D721Med (cell line): ENCODE data around the gene CR2.

Source experiments
- DNase-seq: peaks from one replicate; pipeline ENCODE4 v3.0.0; 2011; ENCODE audit warnings: low spot score; ENCODE audit not compliant: insufficient read length
- FAIRE-seq: peaks from 2 replicates; lab custom pipeline; 2011; peaks lifted over from hg19 to GRCh38; lab: Jason Lieb, UNC
- TF ChIP-seq, protein P1 (sequence below): IDR thresholded peaks from 2 replicates; pipeline ENCODE4 v1.5.1; 2012; ENCODE audit warnings: mild to moderate bottlenecking, control low read depth; ENCODE audit not compliant: insufficient read depth; ENCODE audit errors: missing control alignments

Gene CR2

DNA sequence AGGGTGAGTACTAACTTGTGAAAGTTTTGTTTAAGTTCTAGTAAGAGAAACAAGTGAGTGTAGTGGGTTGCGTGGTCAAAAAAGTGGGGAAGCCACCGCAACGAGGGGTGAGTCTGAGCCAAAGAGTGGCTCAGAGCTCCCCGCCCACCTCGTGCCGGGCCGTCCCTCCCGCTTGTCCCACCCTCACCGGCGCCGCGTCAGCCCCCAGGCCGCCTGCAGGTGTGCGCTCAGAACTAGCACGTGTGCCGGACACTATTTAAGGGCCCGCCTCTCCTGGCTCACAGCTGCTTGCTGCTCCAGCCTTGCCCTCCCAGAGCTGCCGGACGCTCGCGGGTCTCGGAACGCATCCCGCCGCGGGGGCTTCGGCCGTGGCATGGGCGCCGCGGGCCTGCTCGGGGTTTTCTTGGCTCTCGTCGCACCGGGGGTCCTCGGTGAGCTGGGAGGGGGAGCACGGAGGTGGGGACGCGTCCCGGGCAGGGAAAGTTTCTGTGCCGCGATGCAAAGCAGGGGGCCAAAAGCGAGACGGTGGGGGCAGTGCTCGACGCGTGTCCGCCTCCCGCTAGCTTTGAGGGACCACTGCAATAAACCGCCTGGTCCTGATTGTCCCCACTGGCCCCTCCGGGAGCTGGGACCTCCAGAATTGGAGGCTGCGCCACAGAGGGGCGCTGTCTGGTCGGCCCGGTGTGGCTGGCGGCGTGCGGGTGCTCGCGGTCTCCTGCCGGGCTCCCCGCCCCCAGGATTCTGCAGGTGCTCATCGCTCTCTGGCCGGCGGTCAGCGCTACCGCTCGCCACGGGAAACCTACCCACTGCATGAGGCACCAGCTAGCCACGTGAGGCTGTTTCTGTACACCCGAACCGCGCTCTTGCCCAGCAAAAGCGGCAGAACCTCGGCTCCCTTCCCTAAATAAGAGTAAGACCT is at the start of gene CR2:
Gene CR2, plus strand, starts transcription at position 283 of the 919 bp plus-strand sequence. Its CDS starts 91 bp downstream, at position 374.
- DNase-seq (no peak), FAIRE-seq (no peak)
- TF ChIP-seq, protein P1, sequence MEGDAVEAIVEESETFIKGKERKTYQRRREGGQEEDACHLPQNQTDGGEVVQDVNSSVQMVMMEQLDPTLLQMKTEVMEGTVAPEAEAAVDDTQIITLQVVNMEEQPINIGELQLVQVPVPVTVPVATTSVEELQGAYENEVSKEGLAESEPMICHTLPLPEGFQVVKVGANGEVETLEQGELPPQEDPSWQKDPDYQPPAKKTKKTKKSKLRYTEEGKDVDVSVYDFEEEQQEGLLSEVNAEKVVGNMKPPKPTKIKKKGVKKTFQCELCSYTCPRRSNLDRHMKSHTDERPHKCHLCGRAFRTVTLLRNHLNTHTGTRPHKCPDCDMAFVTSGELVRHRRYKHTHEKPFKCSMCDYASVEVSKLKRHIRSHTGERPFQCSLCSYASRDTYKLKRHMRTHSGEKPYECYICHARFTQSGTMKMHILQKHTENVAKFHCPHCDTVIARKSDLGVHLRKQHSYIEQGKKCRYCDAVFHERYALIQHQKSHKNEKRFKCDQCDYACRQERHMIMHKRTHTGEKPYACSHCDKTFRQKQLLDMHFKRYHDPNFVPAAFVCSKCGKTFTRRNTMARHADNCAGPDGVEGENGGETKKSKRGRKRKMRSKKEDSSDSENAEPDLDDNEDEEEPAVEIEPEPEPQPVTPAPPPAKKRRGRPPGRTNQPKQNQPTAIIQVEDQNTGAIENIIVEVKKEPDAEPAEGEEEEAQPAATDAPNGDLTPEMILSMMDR, result no peak

- TF ChIP-seq, protein P1, result peak; percentile 93
- peak; percentile 48 for FAIRE-seq
- DNase-seq, result no peak
Measured at GRCh38 chr1:207404849-207405525, 49.1 kb upstream of the CR2 start.

DNA sequence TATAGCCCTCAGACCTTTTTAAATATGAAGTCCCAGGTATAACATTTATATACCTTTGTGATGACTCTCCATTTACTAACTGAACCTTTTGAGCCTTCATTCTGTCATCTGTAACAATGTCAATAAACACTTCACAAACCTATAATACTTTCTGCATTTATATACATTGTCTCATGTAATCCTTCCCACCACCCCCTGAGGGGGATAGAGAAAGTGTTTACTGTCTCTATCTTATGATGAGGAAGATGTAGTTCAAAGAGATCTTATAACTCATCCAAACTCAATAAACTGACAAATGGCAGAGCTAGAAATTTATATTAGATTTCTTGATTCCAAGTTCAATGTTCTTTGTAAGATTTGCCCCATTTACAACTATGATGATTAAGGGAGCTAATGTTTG is 48.3 kb upstream of the CR2 start:
- TF ChIP-seq, protein P1, result no peak
- DNase-seq (no peak), FAIRE-seq (no peak)

DNA sequence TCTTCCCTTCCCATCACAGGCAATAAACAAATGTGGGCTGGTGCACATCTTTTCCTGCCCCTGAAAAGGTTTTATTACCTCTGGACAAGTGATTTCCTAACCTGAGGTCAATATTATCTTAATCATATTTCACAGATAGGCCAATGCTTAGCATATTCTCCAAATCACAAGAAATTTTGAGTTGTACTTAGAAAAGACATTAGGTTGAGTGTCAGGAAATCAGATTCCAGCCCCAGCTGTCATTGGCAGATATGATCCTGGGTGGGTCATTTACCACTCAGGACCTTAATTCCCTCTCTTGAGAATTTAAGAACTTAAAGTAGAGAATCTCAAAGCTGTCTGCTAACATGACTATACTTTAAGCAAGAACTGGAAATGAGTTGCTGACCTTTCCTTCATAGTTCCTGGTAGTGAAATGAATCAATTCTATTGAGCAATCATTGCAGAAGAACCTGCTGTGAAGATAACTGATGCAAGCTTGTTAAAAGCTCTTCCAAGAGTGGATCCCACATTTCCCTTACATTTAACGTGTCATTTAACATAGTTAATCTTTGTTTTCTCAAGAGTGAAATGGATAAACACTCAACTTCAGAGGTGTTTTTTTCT is 46.4 kb upstream of the CR2 start:
- no peak for DNase-seq
- no peak for FAIRE-seq
- TF ChIP-seq, protein P1, result no peak

DNA sequence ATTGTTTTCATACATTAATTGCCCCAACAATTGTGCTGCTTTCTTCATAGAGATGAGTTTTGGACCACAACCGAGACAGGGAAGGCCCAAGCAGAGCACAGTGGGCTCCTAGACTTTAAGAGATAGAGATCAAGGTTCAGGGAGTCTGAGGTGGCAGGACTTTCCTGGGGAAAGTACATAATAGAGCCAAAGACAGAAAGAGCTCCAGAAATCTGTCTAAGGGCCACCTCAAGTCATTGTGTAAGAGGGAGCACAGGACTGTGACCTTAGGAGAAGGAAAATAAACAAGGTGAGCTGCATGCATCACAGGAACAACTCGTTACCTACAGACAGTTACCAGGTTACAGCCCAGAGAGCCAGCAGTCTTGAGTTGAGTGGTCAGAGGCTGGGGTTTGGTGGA is 41.3 kb upstream of the CR2 start:
- no peak for FAIRE-seq
- DNase-seq, result no peak
- TF ChIP-seq, protein P1, result no peak

- no peak for DNase-seq
- TF ChIP-seq, protein P1, result no peak
- no peak for FAIRE-seq
Measured at GRCh38 chr1:207414606-207415108, 39.5 kb upstream of the CR2 start.
